H1 (cell line): Measurements from ENCODE around the gene RNF152. TPM values are rescaled to one million over a fixed set of nuclear protein-coding genes. Genes with fewer than 3 reads are reported as not detected.

Experiments used
- FOSL1 ChIP-seq: IDR thresholded peaks from 2 replicates; pipeline ENCODE4 v1.6.1; 2011; ENCODE audit warnings: mild to moderate bottlenecking, low read depth, low read length, moderate library complexity; ENCODE audit not compliant: insufficient read depth
- polyA plus RNA-seq, 7 experiments: library from polyadenylated mRNA; depleted of rRNA in 3 of 7; stranded (reverse) in 5 of 7; unstranded in 2 of 7; fragments of >200 nt in 5 of 7; fragments of 200-250 nt in 2 of 7; gene quantifications; 1 replicate in 5 of 7; 2 replicates in 1 of 7; 4 replicates in 1 of 7; pipeline versions ENCODE4 v1.2.1 to v1.2.3, GENCODE V29; 2011 to 2013; ENCODE audit warnings: missing spikeins in 2 of 7, mixed read lengths in 2 of 7
- total RNA-seq: library from RNA; stranded (reverse); fragmentation: NEBNext Ultra II Directional; extraction: Animal tissue kit (Norgen Biotek cat#: 25700); gene quantifications from 2 replicates; pipeline ENCODE4 v1.2.1, GENCODE V29; 2021
- TF ChIP-seq, protein P1 (sequence below), 3 experiments: IDR thresholded peaks; 1 replicate in 2 of 3; 2 replicates in 1 of 3; pipeline versions ENCODE4 v1.5.1 to v1.6.1; 2011; ENCODE audit warnings: low read length in 3 of 3, mild to moderate bottlenecking in 3 of 3, inconsistent platforms in 2 of 3, low read depth in 1 of 3, moderate library complexity in 1 of 3; ENCODE audit not compliant: insufficient read depth in 1 of 3; ENCODE audit errors: control extremely low read depth in 1 of 3

RNF152 gene
- total and polyA plus RNA-seq, 2 of the 8 experiments (the other 6 are each of a cell fraction or from before 2014, with no cell fraction given), result 1.1 to 2.7 TPM

DNA sequence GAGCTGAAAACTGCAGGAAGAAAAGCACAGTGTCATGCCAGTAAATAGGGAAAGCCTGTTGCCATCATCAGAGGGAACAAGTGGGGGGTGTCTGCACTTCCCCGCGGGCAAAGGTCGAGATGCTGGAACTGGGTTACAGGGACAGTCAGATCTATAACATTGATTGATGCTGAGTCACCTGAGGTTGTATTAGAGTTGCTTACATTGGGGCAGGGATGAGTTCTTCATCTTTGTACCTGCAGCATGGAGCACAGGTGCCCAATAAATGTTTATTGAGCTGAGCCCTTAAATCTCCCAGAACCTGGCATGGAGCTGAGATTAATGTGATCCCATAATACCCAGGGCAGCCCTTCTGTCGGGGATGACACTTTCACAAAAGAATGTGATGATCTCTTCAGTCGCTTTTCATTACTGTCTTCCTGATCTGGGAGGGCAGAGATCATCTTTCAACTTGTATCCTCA lies 5.9 kb upstream of the RNF152 start (continued):
- no peak for TF ChIP-seq FOSL1
- TF ChIP-seq, protein P1, sequence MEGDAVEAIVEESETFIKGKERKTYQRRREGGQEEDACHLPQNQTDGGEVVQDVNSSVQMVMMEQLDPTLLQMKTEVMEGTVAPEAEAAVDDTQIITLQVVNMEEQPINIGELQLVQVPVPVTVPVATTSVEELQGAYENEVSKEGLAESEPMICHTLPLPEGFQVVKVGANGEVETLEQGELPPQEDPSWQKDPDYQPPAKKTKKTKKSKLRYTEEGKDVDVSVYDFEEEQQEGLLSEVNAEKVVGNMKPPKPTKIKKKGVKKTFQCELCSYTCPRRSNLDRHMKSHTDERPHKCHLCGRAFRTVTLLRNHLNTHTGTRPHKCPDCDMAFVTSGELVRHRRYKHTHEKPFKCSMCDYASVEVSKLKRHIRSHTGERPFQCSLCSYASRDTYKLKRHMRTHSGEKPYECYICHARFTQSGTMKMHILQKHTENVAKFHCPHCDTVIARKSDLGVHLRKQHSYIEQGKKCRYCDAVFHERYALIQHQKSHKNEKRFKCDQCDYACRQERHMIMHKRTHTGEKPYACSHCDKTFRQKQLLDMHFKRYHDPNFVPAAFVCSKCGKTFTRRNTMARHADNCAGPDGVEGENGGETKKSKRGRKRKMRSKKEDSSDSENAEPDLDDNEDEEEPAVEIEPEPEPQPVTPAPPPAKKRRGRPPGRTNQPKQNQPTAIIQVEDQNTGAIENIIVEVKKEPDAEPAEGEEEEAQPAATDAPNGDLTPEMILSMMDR (IDR thresholded peaks at IDR 0.05; ENCODE audit: control extremely low read depth in 1 of 3, insufficient read depth in 1 of 3, low read depth in 1 of 3, low read length in 3 of 3), result no peak
- TF ChIP-seq, all 59 proteins: peak for 0
